ENCODE data around the gene INKA1. TPM values are rescaled to one million over a fixed set of nuclear protein-coding genes. Genes with fewer than 3 reads are reported as not detected.

Gene INKA1
- total and polyA plus RNA-seq, 2 of the 8 experiments (the other 6 are each of a cell fraction or from before 2014, with no cell fraction given) = 1.3 to 4.7 TPM

GRCh38 chr3:49788056-49788455 is 15.0 kb upstream of the INKA1 start (continued):
- TF ChIP-seq EGR1 (IDR thresholded peaks at IDR 0.05; ENCODE audit: borderline replicate concordance, low read depth, low read length) = no peak
- no peak for TF ChIP-seq SIRT6 (IDR thresholded peaks at IDR 0.05; ENCODE audit: low read length)
- TF ChIP-seq KDM5A (IDR thresholded peaks at IDR 0.05; ENCODE audit: low read length) = no peak
- no peak for TF ChIP-seq SRF (IDR thresholded peaks at IDR 0.05; ENCODE audit: low read depth, low read length)
- TF ChIP-seq HDAC6 (IDR thresholded peaks at IDR 0.05; ENCODE audit: low read depth, low read length) = no peak
- TF ChIP-seq RAD21 (IDR thresholded peaks at IDR 0.05 in 1 of 2, conservative IDR thresholded peaks at IDR 0.05 in 1 of 2; ENCODE audit: low read depth in 2 of 2, low read length in 2 of 2) = no peak
- TF ChIP-seq POU5F1 (IDR thresholded peaks at IDR 0.05; ENCODE audit: low read depth, low read length) = no peak
